Neuronal stem cell (in vitro differentiated cells): ENCODE results near the gene CLDN3.
A peak's percentile ranks its signal among the peaks of the same experiment; 100 is the strongest.

Experiments
- DNase-seq: peaks from one replicate; pipeline ENCODE4 v3.0.0-alpha.2; 2013; ENCODE audit warnings: low spot score
- H2AFZ ChIP-seq: one replicate; pipeline ENCODE4 v1.6.1; 2013; ENCODE audit warnings: mild to moderate bottlenecking, low read length, inconsistent platforms
- H2AK5ac ChIP-seq: 2 replicates; pipeline ENCODE4 v1.6.1; 2013; ENCODE audit warnings: low read depth, mild to moderate bottlenecking, inconsistent platforms, low read length, moderate library complexity, mixed read lengths
- H2BK120ac ChIP-seq: 2 replicates; pipeline ENCODE4 v1.6.1; 2013; ENCODE audit warnings: low read depth, mild to moderate bottlenecking, inconsistent platforms, low read length, moderate library complexity, mixed read lengths
- H2BK12ac ChIP-seq: one replicate; pipeline ENCODE4 v1.6.1; 2013; ENCODE audit warnings: low read length, inconsistent platforms
- H2BK15ac ChIP-seq: 2 replicates; pipeline ENCODE4 v1.6.1; 2013; ENCODE audit warnings: mild to moderate bottlenecking, low read length, inconsistent platforms, mixed read lengths
- H2BK5ac ChIP-seq: one replicate; pipeline ENCODE4 v1.6.1; 2013; ENCODE audit warnings: inconsistent platforms, mild to moderate bottlenecking, low read length, moderate library complexity
- H3K14ac ChIP-seq: one replicate; pipeline ENCODE4 v1.6.1; 2013; ENCODE audit warnings: low read length, inconsistent platforms
- H3K18ac ChIP-seq: 2 replicates; pipeline ENCODE4 v1.6.1; 2013; ENCODE audit warnings: low read length, inconsistent platforms
- H3K23ac ChIP-seq: 2 replicates; pipeline ENCODE4 v1.6.1; 2013; ENCODE audit warnings: low read depth, mild to moderate bottlenecking, mixed read lengths, low read length, inconsistent platforms; ENCODE audit not compliant: poor library complexity
- H3K27ac ChIP-seq: replicated peaks from 3 replicates; pipeline ENCODE4 v1.5.1; 2013; ENCODE audit warnings: low read length, inconsistent platforms
- H3K27me3 ChIP-seq, 3 experiments: 2 replicates each; pipeline ENCODE4 v1.6.1; 2013; ENCODE audit warnings: low read length in 3 of 3, mild to moderate bottlenecking in 2 of 3, inconsistent platforms in 1 of 3, low read depth in 1 of 3, mixed read lengths in 1 of 3, moderate library complexity in 1 of 3; ENCODE audit not compliant: control insufficient read depth in 3 of 3, insufficient read depth in 3 of 3
- H3K36me3 ChIP-seq, 2 donors: replicated peaks in 1 of 2; 2 replicates each; pipeline ENCODE4 v1.6.1; 2013; ENCODE audit warnings: low read length in 2 of 2; ENCODE audit not compliant: control insufficient read depth in 2 of 2, insufficient read depth in 2 of 2
- H3K4ac ChIP-seq: 2 replicates; pipeline ENCODE4 v1.6.1; 2013; ENCODE audit warnings: inconsistent platforms, mild to moderate bottlenecking, low read length, moderate library complexity
- H3K4me1 ChIP-seq, 2 donors: 1 replicate in 1 of 2; 2 replicates in 1 of 2; pipeline ENCODE4 v1.6.1; 2013; ENCODE audit warnings: low read length in 2 of 2, low read depth in 1 of 2; ENCODE audit not compliant: control insufficient read depth in 2 of 2, insufficient read depth in 1 of 2
- H3K4me2 ChIP-seq: one replicate; pipeline ENCODE4 v1.6.1; 2013; ENCODE audit warnings: mild to moderate bottlenecking, low read length, inconsistent platforms; ENCODE audit not compliant: insufficient read depth, poor library complexity, severe bottlenecking
- H3K4me3 ChIP-seq, 2 donors: 2 replicates each; pipeline ENCODE4 v1.5.1; 2013; ENCODE audit warnings: low read length in 2 of 2, mild to moderate bottlenecking in 2 of 2, inconsistent platforms in 1 of 2, moderate library complexity in 1 of 2
- H3K79me1 ChIP-seq: one replicate; pipeline ENCODE4 v1.6.1; 2013; ENCODE audit warnings: low read depth, mild to moderate bottlenecking, inconsistent platforms, low read length, moderate library complexity
- H3K9ac ChIP-seq: one replicate; pipeline ENCODE4 v1.6.1; 2013; ENCODE audit warnings: mild to moderate bottlenecking, low read depth, low read length, inconsistent platforms; ENCODE audit not compliant: poor library complexity
- H3K9me3 ChIP-seq, 2 donors: replicated peaks in 1 of 2; 2 replicates each; pipeline versions ENCODE3 to v1.6.1; 2013; ENCODE audit warnings: low read length in 2 of 2, mild to moderate bottlenecking in 2 of 2, inconsistent platforms in 1 of 2, low read depth in 1 of 2, mixed read lengths in 1 of 2, moderate library complexity in 1 of 2; ENCODE audit not compliant: control insufficient read depth in 2 of 2, insufficient read depth in 1 of 2
- H4K8ac ChIP-seq: one replicate; pipeline ENCODE4 v1.6.1; 2013; ENCODE audit warnings: low read depth, mild to moderate bottlenecking, inconsistent platforms, low read length, moderate library complexity
- H4K91ac ChIP-seq: one replicate; pipeline ENCODE4 v1.6.1; 2013; ENCODE audit warnings: low read length, low read depth, mild to moderate bottlenecking, inconsistent platforms; ENCODE audit not compliant: poor library complexity
- WGBS, 2 donors: extraction: QIAGEN DNeasy Blood & Tissue Kit; methylation state at CpG; one replicate each; pipeline ENCODE4 v1.1.7; 2013; ENCODE audit warnings: missing lambda C conversion rate in 2 of 2, mixed read lengths in 1 of 2; ENCODE audit not compliant: insufficient read length in 2 of 2, insufficient replicate concordance in 1 of 2; ENCODE audit errors: extremely low coverage in 2 of 2; 5-methylcytosine and 5-hydroxymethylcytosine counted together

The CLDN3 gene

DNA sequence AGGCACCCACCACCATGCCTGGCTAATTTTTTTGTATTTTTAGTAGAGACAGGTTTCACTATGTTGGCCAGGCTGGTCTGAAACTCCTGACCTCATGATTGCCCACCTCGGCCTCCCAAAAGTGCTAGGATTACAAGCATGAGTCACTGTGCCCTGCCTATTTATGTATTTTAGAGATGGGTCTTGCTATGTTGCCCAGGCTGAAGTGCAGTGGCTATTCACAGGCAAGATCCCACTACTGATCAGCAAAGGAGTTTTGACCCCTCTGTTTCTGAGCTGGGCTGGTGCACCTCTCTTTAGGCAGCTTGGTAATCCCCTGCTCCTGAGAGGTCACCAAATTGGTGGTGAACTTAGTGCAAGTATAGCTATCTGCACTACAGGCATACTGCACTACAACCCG, 37.7 kb downstream of the CLDN3 start:
- no peak for DNase-seq
- H3K4me2 ChIP-seq = no peak overlapping the region
- no peak overlapping the region for H2BK15ac ChIP-seq
- no peak overlapping the region for H3K9ac ChIP-seq
- no CpG with 5 or more reads among the region's 2 CpGs for WGBS, 2 donors
- peaks cover 3% of the 10 kb centered on the region for H3K79me1 ChIP-seq
- H3K4ac ChIP-seq = no peak overlapping the region
- no peak overlapping the region for H3K14ac ChIP-seq
- no peak overlapping the region for H2BK5ac ChIP-seq
- no peak overlapping the region for H4K8ac ChIP-seq
- H3K27ac ChIP-seq = no peak overlapping the region
- H3K4me1 ChIP-seq = peaks cover 2 to 5% of the 10 kb centered on the region in 2 donors
- H2BK120ac ChIP-seq = no peak overlapping the region
- H3K18ac ChIP-seq = no peak overlapping the region
- H3K36me3 ChIP-seq = peaks cover 19% of the 10 kb centered on the region in 2 donors
- H3K23ac ChIP-seq = no peak overlapping the region
- no peak overlapping the region for H4K91ac ChIP-seq
- peaks cover 0 to 12% (median 0%) of the 10 kb centered on the region in 3 experiments for H3K27me3 ChIP-seq
- no peak overlapping the region for H2BK12ac ChIP-seq
- no peak overlapping the region for H2AK5ac ChIP-seq
- no peak overlapping the region for H3K4me3 ChIP-seq
- no peaks in the 10 kb centered on the region for H3K9me3 ChIP-seq
- H2AFZ ChIP-seq = no peak overlapping the region

DNA sequence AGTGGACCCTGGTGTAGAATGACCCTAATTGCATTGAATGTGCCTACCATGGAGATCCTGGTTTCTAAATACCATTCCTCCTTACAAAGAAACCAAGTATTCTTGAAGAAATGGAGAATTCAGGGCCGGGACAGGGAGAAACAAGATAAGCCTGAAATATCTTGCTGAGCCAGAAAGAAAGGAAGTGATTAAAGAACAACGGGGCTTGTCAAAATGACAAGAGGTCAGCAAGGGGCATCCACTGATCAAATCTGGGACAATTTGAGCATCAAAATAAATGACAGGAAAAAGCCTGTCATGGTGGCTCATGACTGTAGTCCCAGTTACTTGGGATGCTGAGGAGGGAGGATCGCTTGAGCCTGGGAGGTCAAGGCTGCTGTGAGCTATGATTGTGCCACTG, 39.6 kb downstream of the CLDN3 start:
- peaks cover 0 to 17% (median 0%) of the 10 kb centered on the region in 3 experiments for H3K27me3 ChIP-seq
- no peak overlapping the region for H2BK120ac ChIP-seq
- H3K18ac ChIP-seq = no peak overlapping the region
- H3K9me3 ChIP-seq = no peaks in the 10 kb centered on the region
- peaks cover 2 to 5% of the 10 kb centered on the region in 2 donors for H3K4me1 ChIP-seq
- H3K23ac ChIP-seq = no peak overlapping the region
- no peak overlapping the region for H4K91ac ChIP-seq
- no peak overlapping the region for H3K4me3 ChIP-seq
- H3K9ac ChIP-seq = no peak overlapping the region
- H2BK5ac ChIP-seq = no peak overlapping the region
- H3K79me1 ChIP-seq = peaks cover 1% of the 10 kb centered on the region
- DNase-seq = no peak
- no peak overlapping the region for H3K14ac ChIP-seq
- H3K4me2 ChIP-seq = no peak overlapping the region
- H3K4ac ChIP-seq = no peak overlapping the region
- WGBS, 2 donors = no CpG with 5 or more reads among the region's 3 CpGs
- no peak overlapping the region for H2AK5ac ChIP-seq
- H2AFZ ChIP-seq = peak overlapping the region; percentile 64
- H3K27ac ChIP-seq = no peak overlapping the region
- H2BK12ac ChIP-seq = no peak overlapping the region
- H4K8ac ChIP-seq = no peak overlapping the region
- H2BK15ac ChIP-seq = no peak overlapping the region
- peaks cover 1 to 3% of the 10 kb centered on the region in 2 donors for H3K36me3 ChIP-seq

DNA sequence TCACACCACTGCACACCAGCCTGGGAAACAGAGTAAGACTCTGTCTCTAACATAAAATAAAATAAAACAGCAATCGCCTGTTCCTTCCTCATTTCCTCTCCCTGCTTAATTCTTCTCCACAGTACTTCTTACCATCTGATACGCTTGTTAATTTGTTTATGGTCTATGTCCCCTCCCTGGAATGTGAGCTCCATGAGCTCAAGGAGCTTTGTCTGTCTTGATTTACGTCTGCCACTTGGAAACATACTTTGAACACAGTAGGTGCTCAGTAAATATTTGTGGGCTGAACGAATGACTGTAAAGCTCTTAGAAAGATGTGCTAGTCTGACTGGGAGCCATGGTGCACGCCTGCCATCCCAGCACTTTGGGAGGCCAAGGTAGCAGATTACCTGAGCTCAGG, 41.5 kb downstream of the CLDN3 start:
- H3K4ac ChIP-seq = no peak overlapping the region
- no peak overlapping the region for H2AFZ ChIP-seq
- no peaks in the 10 kb centered on the region for H3K9me3 ChIP-seq
- H3K4me2 ChIP-seq = no peak overlapping the region
- H2BK12ac ChIP-seq = no peak overlapping the region
- no CpG with 5 or more reads among the region's 5 CpGs for WGBS, 2 donors
- peaks cover 0 to 17% (median 0%) of the 10 kb centered on the region in 3 experiments for H3K27me3 ChIP-seq
- no peak overlapping the region for H4K91ac ChIP-seq
- no peak overlapping the region for H3K23ac ChIP-seq
- H3K9ac ChIP-seq = no peak overlapping the region
- H3K27ac ChIP-seq = no peak overlapping the region
- H4K8ac ChIP-seq = no peak overlapping the region
- no peak overlapping the region for H2BK120ac ChIP-seq
- no peak for DNase-seq
- no peak overlapping the region for H2AK5ac ChIP-seq
- H3K14ac ChIP-seq = no peak overlapping the region
- no peaks in the 10 kb centered on the region for H3K79me1 ChIP-seq
- H2BK5ac ChIP-seq = no peak overlapping the region
- no peaks in the 10 kb centered on the region for H3K36me3 ChIP-seq
- no peak overlapping the region for H3K4me3 ChIP-seq
- H3K18ac ChIP-seq = no peak overlapping the region
- no peak overlapping the region for H2BK15ac ChIP-seq
- peaks cover 0 to 5% of the 10 kb centered on the region in 2 donors for H3K4me1 ChIP-seq

DNA sequence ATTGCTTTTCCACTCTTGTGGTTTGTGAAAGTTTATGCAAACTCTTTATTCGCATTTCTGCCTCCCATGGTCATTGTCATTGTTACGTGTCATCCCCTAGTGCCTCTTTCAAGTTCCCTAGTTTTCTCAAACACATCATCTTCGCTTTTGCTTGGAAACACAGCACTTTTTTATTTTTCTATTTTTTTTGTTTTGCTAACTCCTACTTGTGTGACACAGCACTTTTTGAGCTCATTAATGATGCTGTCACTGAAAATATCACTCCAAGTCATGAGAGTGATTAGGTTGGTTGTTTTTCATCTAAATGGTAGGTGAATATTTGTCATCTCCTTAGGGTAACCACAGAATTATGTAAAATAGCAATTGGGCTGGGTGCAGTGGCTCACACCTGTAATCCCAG, 42.1 kb downstream of the CLDN3 start:
- Histone ChIP-seq H3K36me3 (no peaks in the 10 kb centered on the region), H3K9me3 (no peaks in the 10 kb centered on the region), H4K8ac (no peak overlapping the region), H4K91ac (no peak overlapping the region), H3K23ac (no peak overlapping the region), H2AFZ (no peak overlapping the region), H3K27ac (no peak overlapping the region), H2BK15ac (no peak overlapping the region), H2BK12ac (no peak overlapping the region), H3K4me3 (no peak overlapping the region), H3K27me3 (peaks cover 0 to 17% (median 0%) of the 10 kb centered on the region in 3 experiments), H2AK5ac (no peak overlapping the region), H3K9ac (no peak overlapping the region), H3K4me1 (peaks cover 0 to 5% of the 10 kb centered on the region in 2 donors), H2BK120ac (no peak overlapping the region), H3K14ac (no peak overlapping the region), H3K18ac (no peak overlapping the region), H2BK5ac (no peak overlapping the region), H3K4me2 (no peak overlapping the region), H3K79me1 (no peaks in the 10 kb centered on the region), H3K4ac (no peak overlapping the region)
- no peak for DNase-seq
- no CpG with 5 or more reads among the region's 3 CpGs for WGBS, 2 donors
